C4-2B (cell line): ENCODE data around the gene TRPC3.

ENCODE experiments used
- CTCF ChIP-seq: fragments of 450-650 bp; conservative IDR thresholded peaks from 2 replicates; pipeline ENCODE4 v1.5.1; 2017; ENCODE audit warnings: mild to moderate bottlenecking
- ZFX ChIP-seq: fragments of 450-650 bp; IDR thresholded peaks from 2 replicates; pipeline ENCODE4 v1.6.1; 2017

GRCh38 chr4:121881158-121881557 is 70.7 kb downstream of the TRPC3 start:
- TF ChIP-seq CTCF (no peak), ZFX (no peak)
